Uterus (tissue), 4 donors: ENCODE results near the gene SMCO4. TPM values are rescaled to one million over a fixed set of nuclear protein-coding genes. Genes with fewer than 3 reads are reported as not detected.
A peak's percentile ranks its signal among the peaks of the same experiment; 100 is the strongest.

Experiments used
- DNase-seq, 2 donors: peaks; one replicate each; pipeline ENCODE4 v3.0.0-alpha.2; 2019 to 2020
- H3K27ac ChIP-seq, 2 donors: fragments of 200-600 bp; sonication (generic); 1 replicate in 1 of 2; 2 replicates in 1 of 2; pipeline ENCODE4 v1.5.1; 2016 to 2018
- H3K27me3 ChIP-seq, 2 donors: fragments of 200-600 bp; sonication (generic); one replicate each; pipeline ENCODE4 v1.5.1; 2018 to 2019; ENCODE audit warnings: control low read depth in 1 of 2
- H3K36me3 ChIP-seq, 2 donors: fragments of 200-600 bp; sonication (generic); one replicate each; pipeline ENCODE4 v1.5.1; 2019; ENCODE audit warnings: control low read depth in 1 of 2
- H3K4me1 ChIP-seq, 2 donors: fragments of 200-600 bp; sonication (generic); one replicate each; pipeline ENCODE4 v1.5.1; 2018 to 2019; ENCODE audit warnings: control low read depth in 1 of 2
- H3K4me3 ChIP-seq, 2 donors: fragments of 200-600 bp; sonication (generic); 1 replicate in 1 of 2; 2 replicates in 1 of 2; pipeline ENCODE4 v1.5.1; 2018 to 2019; ENCODE audit warnings: mild to moderate bottlenecking in 1 of 2
- H3K9me3 ChIP-seq, 2 donors: fragments of 200-600 bp; sonication (generic); one replicate each; pipeline ENCODE4 v1.5.1; 2019; ENCODE audit warnings: control low read depth in 1 of 2
- CTCF ChIP-seq, 4 experiments: fragments of 200-600 bp in 2 of 4; fragments of 450-650 bp in 2 of 4; sonication (generic) in 2 of 4; IDR thresholded peaks; one replicate each; pipeline ENCODE4 v1.5.1; 2016 to 2019; ENCODE audit warnings: antibody characterized with exemption in 4 of 4, mild to moderate bottlenecking in 2 of 4, moderate library complexity in 1 of 4
- POLR2A ChIP-seq, 2 donors: fragments of 450-650 bp; IDR thresholded peaks; one replicate each; pipeline ENCODE4 v1.6.1; 2016; ENCODE audit warnings: antibody characterized with exemption in 2 of 2, mild to moderate bottlenecking in 1 of 2, moderate library complexity in 1 of 2
- intact Hi-C: fragments of 100-400 bp; cut with DNase I; formaldehyde crosslinking; loops from one replicate; pipeline ENCODE4 v1.15.1; 2023; ENCODE audit warnings: low total_unique reads
- total RNA-seq, 4 donors: library from RNA; depleted of rRNA in 3 of 4; stranded (reverse); fragments of >200 nt in 3 of 4; gene quantifications; one replicate each; pipeline versions ENCODE4 v1.1.0 to v1.2.4, GENCODE V29; 2014 to 2023
- donor health status: DM: yes; HTN: yes; CAD: no.

The SMCO4 gene
- total RNA-seq, 4 donors from 2014 or later, result 7.2 to 30.0 (median 17.7) TPM

DNA sequence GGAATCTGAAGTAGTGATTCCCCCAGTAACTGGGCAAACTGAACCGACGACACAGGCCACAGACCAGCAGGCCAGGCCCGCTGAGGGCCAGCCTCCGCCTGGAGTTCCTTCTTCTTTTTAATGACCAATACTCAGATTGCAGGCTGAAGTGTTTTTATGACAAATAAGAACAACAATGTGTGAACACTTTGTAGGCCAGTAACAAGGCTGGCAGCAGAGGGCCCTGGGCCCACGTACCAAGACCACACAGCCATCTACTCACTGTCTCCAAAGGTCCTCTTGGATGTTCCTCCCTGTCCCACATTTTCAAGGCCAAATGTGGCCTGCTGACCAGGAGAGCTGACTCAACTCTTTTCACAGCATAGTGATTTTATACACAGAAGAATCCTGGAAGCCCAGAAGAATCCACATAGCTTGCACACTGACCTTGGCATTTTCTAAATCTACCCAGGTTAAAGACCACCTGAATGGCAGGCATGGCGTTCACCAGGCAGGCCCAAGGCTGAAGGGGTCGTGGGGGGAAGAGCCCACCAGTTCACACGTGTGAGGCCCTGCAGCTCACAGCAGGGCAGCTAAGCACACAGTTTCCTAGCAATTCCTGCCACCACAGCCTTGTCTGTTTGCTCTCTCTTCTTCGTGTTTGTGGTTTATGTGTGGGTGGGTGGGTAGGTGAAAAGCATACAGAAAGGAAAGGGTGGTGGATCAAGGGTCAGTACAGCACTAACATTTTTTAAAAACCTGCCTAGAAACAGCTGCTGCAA, 13.3 kb downstream of the SMCO4 start:
- Histone ChIP-seq H3K36me3 (no peaks in the 10 kb centered on the region), H3K4me3 (no peak overlapping the region), H3K27ac (peak overlapping the region; percentile 77 to 84), H3K4me1 (peaks cover 0 to 12% of the 10 kb centered on the region in 2 donors), H3K27me3 (no peaks in the 10 kb centered on the region), H3K9me3 (no peaks in the 10 kb centered on the region)
- intact Hi-C loops, result no loop called here
- TF ChIP-seq POLR2A (IDR thresholded peaks at IDR 0.05) (no peak), CTCF (IDR thresholded peaks at IDR 0.05) (no peak)
- no peak for DNase-seq

DNA sequence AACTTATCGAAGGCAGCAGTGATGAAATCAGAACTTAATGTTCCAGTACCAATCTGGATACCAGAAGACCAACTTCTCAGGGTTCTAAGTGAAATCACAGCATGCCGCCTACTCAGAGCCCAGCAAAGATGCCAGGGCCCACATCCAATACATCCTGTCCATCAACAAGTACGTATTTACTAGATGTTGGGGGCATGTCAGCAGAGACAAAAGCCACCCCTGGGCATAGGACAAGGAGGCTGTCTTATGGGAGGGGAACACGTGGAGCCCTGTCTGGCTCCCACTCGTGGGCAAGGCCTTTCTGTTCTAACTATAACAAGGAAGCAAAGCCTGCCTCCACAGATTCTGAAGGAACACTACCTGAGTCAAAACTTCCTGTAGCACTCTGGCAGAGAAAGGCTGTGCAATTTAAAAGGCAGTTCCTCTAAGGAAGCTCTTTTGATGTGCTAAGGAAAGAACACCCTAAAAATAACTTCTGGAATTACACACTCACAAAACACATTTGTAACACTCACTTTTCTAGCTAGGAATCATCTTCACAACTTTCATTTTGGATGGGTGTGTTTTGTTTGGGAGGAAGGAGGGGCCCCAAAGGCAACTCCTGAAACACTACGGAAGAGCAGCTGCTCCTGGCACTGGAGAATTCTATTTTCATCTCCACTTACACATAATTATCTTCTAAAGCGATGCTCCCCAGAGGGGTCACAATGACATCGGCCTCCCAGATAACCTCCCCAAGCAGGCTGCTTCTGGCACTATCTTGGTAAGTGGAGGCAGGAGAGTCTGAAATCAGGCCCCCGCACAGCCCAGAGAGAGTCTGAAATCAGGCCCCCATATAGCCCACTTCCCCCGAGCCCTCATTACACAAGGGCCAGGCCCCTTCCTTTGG, 14.2 kb downstream of the SMCO4 start:
- TF ChIP-seq CTCF (IDR thresholded peaks at IDR 0.05) (no peak), POLR2A (IDR thresholded peaks at IDR 0.05) (peak in 1 of 2 donors; percentile 14)
- peaks cover 0 to 12% of the 10 kb centered on the region in 2 donors for H3K4me1 ChIP-seq
- H3K27ac ChIP-seq, result peak overlapping the region; percentile 77 to 84
- H3K9me3 ChIP-seq, result no peaks in the 10 kb centered on the region
- H3K4me3 ChIP-seq, result no peak overlapping the region
- DNase-seq, result peak; percentile 20 to 31
- H3K27me3 ChIP-seq, result no peaks in the 10 kb centered on the region
- no peaks in the 10 kb centered on the region for H3K36me3 ChIP-seq
- intact Hi-C loops, result no loop called here

- DNase-seq, result peak in 1 of 2 donors; percentile 51
- Histone ChIP-seq H3K27me3 (no peaks in the 10 kb centered on the region), H3K4me1 (peaks cover 0 to 12% of the 10 kb centered on the region in 2 donors), H3K36me3 (no peaks in the 10 kb centered on the region), H3K4me3 (no peak overlapping the region), H3K27ac (peak overlapping the region; percentile 77 to 84), H3K9me3 (no peaks in the 10 kb centered on the region)
- intact Hi-C loops, result no loop called here
- no peak for TF ChIP-seq POLR2A (IDR thresholded peaks at IDR 0.05)
- TF ChIP-seq CTCF (IDR thresholded peaks at IDR 0.05), result no peak
These were observed 14.9 kb downstream of the SMCO4 start for GRCh38 chr11:93528252-93528651.

DNA sequence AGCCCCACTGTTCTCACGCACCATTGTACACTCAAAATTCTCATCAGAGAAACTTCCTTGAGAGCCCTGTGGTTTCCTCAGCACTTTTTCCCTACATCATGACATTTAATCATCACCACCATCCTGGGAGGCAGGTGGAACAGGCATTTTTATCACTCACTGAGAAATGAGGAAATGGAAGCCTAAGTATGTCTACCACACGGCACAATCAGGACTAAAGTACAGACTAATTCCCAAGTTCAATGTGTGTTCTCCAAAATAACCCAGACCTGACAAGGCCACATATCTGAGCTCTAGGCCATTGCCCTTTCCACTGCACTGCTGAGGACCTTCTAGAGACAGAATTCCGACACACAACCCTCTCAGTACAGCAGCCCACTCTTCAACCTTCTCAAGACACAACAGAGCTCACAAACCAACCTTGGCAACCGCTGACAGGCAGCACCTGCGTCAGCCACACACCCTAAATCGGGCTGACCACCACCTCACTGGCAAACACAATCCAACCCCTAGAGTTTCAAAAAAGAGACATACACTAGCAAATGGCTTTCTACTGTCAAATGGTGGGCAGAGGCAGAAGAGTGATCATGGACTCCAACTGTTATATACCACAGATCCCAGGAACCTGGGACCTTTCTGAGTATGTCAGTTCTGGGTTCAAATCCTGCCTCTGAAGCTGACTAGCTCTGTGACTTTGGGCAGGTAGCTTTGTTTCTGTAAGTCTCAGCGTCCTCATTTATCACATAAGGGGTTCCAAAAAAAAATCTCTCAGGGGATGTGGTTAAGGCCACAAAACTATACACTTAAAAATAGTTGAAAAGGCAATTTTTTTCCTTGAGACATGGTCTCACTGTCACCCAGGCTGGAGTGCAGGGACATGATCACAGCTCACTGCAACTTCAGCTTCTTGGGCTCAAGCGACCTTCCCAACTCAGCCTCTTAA, 16.3 kb downstream of the SMCO4 start:
- Histone ChIP-seq H3K4me1 (peaks cover 0 to 12% of the 10 kb centered on the region in 2 donors), H3K36me3 (no peaks in the 10 kb centered on the region), H3K4me3 (no peak overlapping the region), H3K27ac (no peak overlapping the region), H3K9me3 (no peaks in the 10 kb centered on the region), H3K27me3 (no peaks in the 10 kb centered on the region)
- TF ChIP-seq POLR2A (IDR thresholded peaks at IDR 0.05), result no peak
- TF ChIP-seq CTCF (IDR thresholded peaks at IDR 0.05), result no peak
- no peak for DNase-seq
- intact Hi-C loops, result no loop called here
